Liver (tissue), 9 donors: ENCODE measurements around the gene C5. TPM values are rescaled to one million over a fixed set of nuclear protein-coding genes. Genes with fewer than 3 reads are reported as not detected.

Experiments used
- DNase-seq: peaks from one replicate; pipeline ENCODE4 v3.0.0-alpha.2; 2017; ENCODE audit warnings: low spot score
- H3K27ac ChIP-seq, 2 donors: one replicate each; pipeline ENCODE4 v1.7.0; 2013; ENCODE audit warnings: inconsistent platforms in 2 of 2, low read length in 2 of 2, control low read depth in 1 of 2, low read depth in 1 of 2, mild to moderate bottlenecking in 1 of 2
- H3K27me3 ChIP-seq, 4 donors: one replicate each; pipeline versions ENCODE4 v1.6.1 to v1.7.0; 2013; ENCODE audit warnings: low read length in 3 of 4, inconsistent platforms in 1 of 4, mild to moderate bottlenecking in 1 of 4, moderate library complexity in 1 of 4; ENCODE audit not compliant: control insufficient read depth in 4 of 4, insufficient read depth in 4 of 4
- H3K36me3 ChIP-seq, 4 donors: one replicate each; pipeline versions ENCODE4 v1.6.1 to v1.7.0; 2013; ENCODE audit warnings: low read length in 3 of 4, mild to moderate bottlenecking in 3 of 4, low read depth in 1 of 4, moderate library complexity in 1 of 4; ENCODE audit not compliant: control insufficient read depth in 4 of 4, insufficient read depth in 3 of 4
- H3K4me1 ChIP-seq, 4 donors: one replicate each; pipeline versions ENCODE4 v1.6.1 to v1.7.0; 2013; ENCODE audit warnings: low read length in 3 of 4, mild to moderate bottlenecking in 3 of 4, moderate library complexity in 1 of 4; ENCODE audit not compliant: control insufficient read depth in 4 of 4, insufficient read depth in 4 of 4
- H3K4me3 ChIP-seq, 3 donors: one replicate each; pipeline versions ENCODE4 v1.6.1 to v1.7.0; 2013; ENCODE audit warnings: low read length in 3 of 3, control low read depth in 1 of 3, low read depth in 1 of 3, mild to moderate bottlenecking in 1 of 3
- H3K9ac ChIP-seq, 2 donors: one replicate each; pipeline ENCODE4 v1.7.0; 2013; ENCODE audit warnings: low read length in 2 of 2, mild to moderate bottlenecking in 2 of 2, moderate library complexity in 2 of 2, control low read depth in 1 of 2, low read depth in 1 of 2
- H3K9me3 ChIP-seq, 4 donors: one replicate each; pipeline versions ENCODE4 v1.6.1 to v1.7.0; 2013; ENCODE audit warnings: low read length in 3 of 4; ENCODE audit not compliant: control insufficient read depth in 4 of 4
- ATF3 ChIP-seq: IDR thresholded peaks from 2 replicates; pipeline ENCODE4 v1.6.1; 2016; ENCODE audit warnings: antibody characterized with exemption
- CTCF ChIP-seq: fragments of 150-350 bp; IDR thresholded peaks from 2 replicates; pipeline ENCODE4 v1.5.1; 2017; ENCODE audit warnings: improper control_type of control experiment, low read depth, low read length; ENCODE audit not compliant: missing input control
- FOXA1 ChIP-seq: IDR thresholded peaks from 2 replicates; pipeline ENCODE4 v1.6.1; 2016; ENCODE audit warnings: antibody characterized with exemption
- FOXA2 ChIP-seq: IDR thresholded peaks from 2 replicates; pipeline ENCODE4 v1.6.1; 2016; ENCODE audit warnings: antibody characterized with exemption
- GABPA ChIP-seq, 2 donors: IDR thresholded peaks in 1 of 2; conservative IDR thresholded peaks in 1 of 2; 2 replicates each; pipeline ENCODE4 v1.6.1; 2016; ENCODE audit warnings: antibody characterized with exemption in 2 of 2, mild to moderate bottlenecking in 1 of 2, moderate library complexity in 1 of 2
- HNF4A ChIP-seq, 2 donors: conservative IDR thresholded peaks; 2 replicates each; pipeline ENCODE4 v1.6.1; 2016; ENCODE audit warnings: antibody characterized with exemption in 2 of 2, mild to moderate bottlenecking in 2 of 2
- JUND ChIP-seq, 2 donors: IDR thresholded peaks; 2 replicates each; pipeline ENCODE4 v1.6.1; 2016; ENCODE audit warnings: antibody characterized with exemption in 2 of 2
- MAX ChIP-seq: IDR thresholded peaks from 2 replicates; pipeline ENCODE4 v1.6.1; 2016; ENCODE audit warnings: antibody characterized with exemption
- NR2F2 ChIP-seq: IDR thresholded peaks from 2 replicates; pipeline ENCODE4 v1.6.1; 2016; ENCODE audit warnings: antibody characterized with exemption
- RAD21 ChIP-seq, 2 donors: IDR thresholded peaks; 2 replicates each; pipeline ENCODE4 v1.6.1; 2016; ENCODE audit warnings: antibody characterized with exemption in 2 of 2, mild to moderate bottlenecking in 2 of 2
- RXRA ChIP-seq, 2 donors: IDR thresholded peaks; 2 replicates each; pipeline ENCODE4 v1.6.1; 2017 to 2018; ENCODE audit warnings: antibody characterized with exemption in 2 of 2, mild to moderate bottlenecking in 1 of 2
- TAF1 ChIP-seq: conservative IDR thresholded peaks from 2 replicates; pipeline ENCODE4 v1.6.1; 2016; ENCODE audit warnings: antibody characterized with exemption, mild to moderate bottlenecking
- ZBTB33 ChIP-seq: IDR thresholded peaks from 2 replicates; pipeline ENCODE4 v1.6.1; 2016; ENCODE audit warnings: antibody characterized with exemption
- WGBS: extraction: QIAGEN DNeasy Blood & Tissue Kit; methylation state at CpG from one replicate; pipeline ENCODE4 v1.1.7; 2013; 5-methylcytosine and 5-hydroxymethylcytosine counted together
- polyA plus RNA-seq, 2 donors: library from polyadenylated mRNA; stranded (reverse) in 1 of 2; unstranded in 1 of 2; fragments of 200-250 nt in 1 of 2; fragments of >200 nt in 1 of 2; fragmentation: Nextera tagmentation in 1 of 2; extraction: Ambion mirVana in 1 of 2; gene quantifications; one replicate each; pipeline versions ENCODE4 v1.2.1 to v1.2.3, GENCODE V29; 2013 to 2015
- total RNA-seq, 2 donors: library from RNA; depleted of rRNA; stranded (reverse); fragments of >200 nt; gene quantifications; one replicate each; pipeline ENCODE4 v1.2.3, GENCODE V29; 2014
- donor health status: healthy.
- donor health status: healthy.
- donor health status: healthy.
- donor health status: healthy.
- donor health status: healthy.

Gene C5
- total and polyA plus RNA-seq, 4 donors, result 127 to 485 (median 361) TPM

- TF ChIP-seq NR2F2 (no peak), HNF4A (conservative IDR thresholded peaks at IDR 0.05) (no peak), FOXA2 (no peak), CTCF (no peak), TAF1 (no peak), ZBTB33 (no peak), MAX (peak; percentile 31), GABPA (IDR thresholded peaks at IDR 0.05 in 1 of 2, conservative IDR thresholded peaks at IDR 0.05 in 1 of 2) (peak in 1 of 2 donors; percentile 11), ATF3 (no peak), RXRA (IDR thresholded peaks at IDR 0.05) (no peak)
- WGBS, result 44% methylated on average over 4 of the region's 4 CpGs
- Histone ChIP-seq H3K4me1 (peaks cover 0 to 25% (median 13%) of the 10 kb centered on the region in 4 donors), H3K27me3 (no peaks in the 10 kb centered on the region), H3K27ac (no peak overlapping the region), H3K36me3 (no peaks in the 10 kb centered on the region), H3K4me3 (no peak overlapping the region), H3K9me3 (no peaks in the 10 kb centered on the region), H3K9ac (no peak overlapping the region)
- DNase-seq, result no peak
These were observed 23.0 kb upstream of the C5 start for GRCh38 chr9:121073038-121073437.

GRCh38 chr9:121071756-121072421 lies 21.8 kb upstream of the C5 start:
- TF ChIP-seq FOXA1 (no peak), CTCF (peak; percentile 17), RAD21 (IDR thresholded peaks at IDR 0.05) (peak; percentile 62 to 63), JUND (IDR thresholded peaks at IDR 0.05) (no peak), ZBTB33 (no peak)
- Histone ChIP-seq H3K36me3 (peaks cover 0 to 2% (median 0%) of the 10 kb centered on the region in 4 donors), H3K27ac (peak overlapping the region in 1 of 2 donors; percentile 34), H3K4me1 (peaks cover 0 to 25% (median 13%) of the 10 kb centered on the region in 4 donors), H3K4me3 (peak overlapping the region; percentile 49 to 77 (median 53)), H3K9me3 (peaks cover 0 to 2% (median 0%) of the 10 kb centered on the region in 4 donors), H3K9ac (peak overlapping the region; percentile 22 to 77), H3K27me3 (no peaks in the 10 kb centered on the region)
- WGBS, result 33% methylated on average over 16 of the region's 16 CpGs
- DNase-seq, result no peak
